Suprapubic skin (tissue), 4 donors: Measurements from ENCODE around the gene TMEM245. TPM values are rescaled to one million over a fixed set of nuclear protein-coding genes. Genes with fewer than 3 reads are reported as not detected.

Experiments used
- DNase-seq, 2 donors: peaks; one replicate each; pipeline ENCODE4 v3.0.0-alpha.2; 2019; ENCODE audit warnings: low spot score in 2 of 2
- H3K27ac ChIP-seq: fragments of 200-600 bp; sonication (generic); one replicate; pipeline ENCODE4 v1.5.1; 2019
- H3K27me3 ChIP-seq: fragments of 200-600 bp; sonication (generic); one replicate; pipeline ENCODE4 v1.5.1; 2019
- H3K36me3 ChIP-seq: fragments of 200-600 bp; sonication (generic); one replicate; pipeline ENCODE4 v1.5.1; 2019
- H3K4me1 ChIP-seq: fragments of 200-600 bp; sonication (generic); one replicate; pipeline ENCODE4 v1.5.1; 2019
- H3K4me3 ChIP-seq: fragments of 200-600 bp; sonication (generic); one replicate; pipeline ENCODE4 v1.5.1; 2019; ENCODE audit warnings: mild to moderate bottlenecking
- H3K9me3 ChIP-seq: fragments of 200-600 bp; sonication (generic); one replicate; pipeline ENCODE4 v1.5.1; 2019
- CTCF ChIP-seq, 2 donors: fragments of 200-600 bp in 1 of 2; fragments of 450-650 bp in 1 of 2; sonication (generic) in 1 of 2; IDR thresholded peaks; one replicate each; pipeline ENCODE4 v1.5.1; 2016 to 2019; ENCODE audit warnings: antibody characterized with exemption in 2 of 2, mild to moderate bottlenecking in 1 of 2, moderate library complexity in 1 of 2
- EP300 ChIP-seq: sonication (generic); formaldehyde crosslinking; IDR thresholded peaks from one replicate; pipeline ENCODE4 v1.6.1; 2017; ENCODE audit warnings: antibody characterized with exemption
- POLR2A ChIP-seq, 2 donors: fragments of 450-650 bp; IDR thresholded peaks; one replicate each; pipeline ENCODE4 v1.6.1; 2017; ENCODE audit warnings: antibody characterized with exemption in 2 of 2, mild to moderate bottlenecking in 2 of 2, moderate library complexity in 2 of 2
- POLR2AphosphoS5 ChIP-seq, 3 donors: sonication (generic); formaldehyde crosslinking; IDR thresholded peaks; one replicate each; pipeline ENCODE4 v1.6.1; 2017; ENCODE audit warnings: antibody characterized with exemption in 3 of 3
- WGBS: methylation state at CpG from one replicate; pipeline ENCODE4 v1.1.5; 2018; 5-methylcytosine and 5-hydroxymethylcytosine counted together
- total RNA-seq, 4 donors: library from RNA; depleted of rRNA; stranded (reverse); fragments of >200 nt; gene quantifications; one replicate each; pipeline ENCODE4 v1.1.0, GENCODE V29; 2016

TMEM245 gene
- total RNA-seq, 4 donors from 2014 or later = 38.6 to 58.9 (median 54.3) TPM

DNA sequence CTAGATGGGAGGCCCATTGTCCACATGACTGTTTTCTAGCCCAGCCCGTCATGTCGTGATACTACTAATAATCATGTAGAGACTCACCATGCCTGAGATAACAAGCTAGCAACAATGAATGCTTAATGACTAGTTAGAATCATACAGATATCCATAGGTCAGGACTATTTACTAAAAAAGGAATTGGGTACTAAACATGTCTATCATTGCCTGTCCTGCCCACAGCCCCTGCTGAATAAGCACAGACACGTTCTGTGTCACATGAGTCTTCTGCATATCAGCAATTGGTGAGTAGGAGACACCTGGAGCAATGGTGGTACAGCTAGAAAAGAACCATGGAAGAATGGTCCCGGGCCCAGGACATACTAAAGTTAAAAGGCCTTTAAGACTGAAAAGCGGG, 29.3 kb upstream of the TMEM245 start:
- WGBS = 84% methylated on average over 5 of the region's 5 CpGs
- no peak for TF ChIP-seq CTCF (IDR thresholded peaks at IDR 0.05)
- no peak for TF ChIP-seq POLR2AphosphoS5 (IDR thresholded peaks at IDR 0.05)
- TF ChIP-seq EP300 = no peak
- no peak for TF ChIP-seq POLR2A (IDR thresholded peaks at IDR 0.05)
- Histone ChIP-seq H3K36me3 (no peaks in the 10 kb centered on the region), H3K9me3 (no peaks in the 10 kb centered on the region), H3K4me3 (no peak overlapping the region), H3K27me3 (no peaks in the 10 kb centered on the region), H3K27ac (no peak overlapping the region), H3K4me1 (no peaks in the 10 kb centered on the region)
- no peak for DNase-seq

GRCh38 chr9:109145051-109145450, 25.3 kb upstream of the TMEM245 start:
- TF ChIP-seq POLR2A (IDR thresholded peaks at IDR 0.05) (no peak), POLR2AphosphoS5 (IDR thresholded peaks at IDR 0.05) (no peak), EP300 (no peak), CTCF (IDR thresholded peaks at IDR 0.05) (no peak)
- WGBS = 83% methylated on average over 6 of the region's 6 CpGs
- no peak for DNase-seq
- Histone ChIP-seq H3K4me1 (no peaks in the 10 kb centered on the region), H3K9me3 (no peaks in the 10 kb centered on the region), H3K36me3 (no peaks in the 10 kb centered on the region), H3K27me3 (no peaks in the 10 kb centered on the region), H3K4me3 (no peak overlapping the region), H3K27ac (no peak overlapping the region)

- H3K36me3 ChIP-seq = no peaks in the 10 kb centered on the region
- H3K4me3 ChIP-seq = no peak overlapping the region
- no peak for TF ChIP-seq POLR2A (IDR thresholded peaks at IDR 0.05)
- peak in 1 of 2 donors; percentile 2 for TF ChIP-seq CTCF (IDR thresholded peaks at IDR 0.05)
- no peaks in the 10 kb centered on the region for H3K27me3 ChIP-seq
- 78% methylated on average over 5 of the region's 5 CpGs for WGBS
- H3K4me1 ChIP-seq = no peaks in the 10 kb centered on the region
- no peak for DNase-seq
- H3K27ac ChIP-seq = no peak overlapping the region
- no peaks in the 10 kb centered on the region for H3K9me3 ChIP-seq
These were observed 24.3 kb upstream of the TMEM245 start for GRCh38 chr9:109143881-109144562.

DNA sequence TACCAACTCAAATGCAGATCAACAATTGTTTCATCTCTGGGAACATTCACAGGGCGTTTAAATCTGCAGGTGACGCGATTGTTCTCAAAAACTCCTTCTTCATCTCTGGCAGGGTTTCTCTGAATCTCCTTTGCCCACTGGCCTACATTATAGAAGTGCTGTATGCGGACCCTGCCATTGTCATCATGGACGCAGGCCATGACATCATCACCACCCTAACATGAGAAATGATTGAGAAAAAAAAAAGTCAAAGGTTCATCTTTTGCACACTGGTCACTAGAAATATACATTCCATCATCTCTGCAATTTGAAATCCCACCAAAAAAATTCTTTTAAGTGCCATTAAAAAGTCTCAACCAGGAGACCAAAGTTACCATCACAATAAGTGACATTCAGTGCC, 21.6 kb upstream of the TMEM245 start:
- H3K4me3 ChIP-seq = no peak overlapping the region
- no peak for DNase-seq
- H3K27ac ChIP-seq = no peak overlapping the region
- H3K9me3 ChIP-seq = no peaks in the 10 kb centered on the region
- TF ChIP-seq CTCF (IDR thresholded peaks at IDR 0.05) (no peak), EP300 (no peak), POLR2A (IDR thresholded peaks at IDR 0.05) (no peak), POLR2AphosphoS5 (IDR thresholded peaks at IDR 0.05) (no peak)
- H3K36me3 ChIP-seq = no peaks in the 10 kb centered on the region
- no peaks in the 10 kb centered on the region for H3K4me1 ChIP-seq
- WGBS = 95% methylated on average over 5 of the region's 5 CpGs
- no peaks in the 10 kb centered on the region for H3K27me3 ChIP-seq

- no peak overlapping the region for H3K27ac ChIP-seq
- TF ChIP-seq EP300 = no peak
- TF ChIP-seq POLR2A (IDR thresholded peaks at IDR 0.05) = no peak
- no peak for TF ChIP-seq CTCF (IDR thresholded peaks at IDR 0.05)
- TF ChIP-seq POLR2AphosphoS5 (IDR thresholded peaks at IDR 0.05) = no peak
- H3K9me3 ChIP-seq = no peaks in the 10 kb centered on the region
- no peaks in the 10 kb centered on the region for H3K36me3 ChIP-seq
- no peaks in the 10 kb centered on the region for H3K27me3 ChIP-seq
- no peaks in the 10 kb centered on the region for H3K4me1 ChIP-seq
- WGBS = 91% methylated on average over 1 of the region's 1 CpG
- DNase-seq = no peak
- no peak overlapping the region for H3K4me3 ChIP-seq
These were observed 20.1 kb upstream of the TMEM245 start for GRCh38 chr9:109139851-109140250.
